ENCODE data around the gene BDH1. TPM values are rescaled to one million over a fixed set of nuclear protein-coding genes. Genes with fewer than 3 reads are reported as not detected.

Gene BDH1
- total RNA-seq, 1 donor from 2014 or later, result 14.1 TPM

DNA sequence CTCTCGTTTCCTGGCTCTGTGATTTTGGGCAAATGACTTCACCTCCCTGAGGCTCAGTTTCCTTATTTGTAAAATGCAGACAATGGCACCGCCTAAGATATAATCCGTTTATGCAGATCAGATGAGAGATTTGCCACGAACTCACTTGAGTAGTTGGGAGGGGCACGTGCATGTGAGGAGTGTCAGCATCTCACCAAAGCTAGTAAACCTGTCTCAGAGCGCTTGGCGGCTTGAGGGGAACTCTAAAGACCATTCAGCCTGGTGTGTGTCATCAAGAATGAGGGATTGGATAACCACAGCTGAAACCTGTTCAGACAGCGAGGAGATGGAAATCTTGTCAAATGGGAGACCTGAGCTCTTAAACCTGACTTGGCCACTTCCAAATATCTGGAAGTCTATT is 48.7 kb downstream of the BDH1 start:
- H3K36me3 ChIP-seq (ENCODE audit: control insufficient read depth, insufficient read depth, low read length), result no peaks in the 10 kb centered on the region
- no peak for DNase-seq (ENCODE audit: low read depth)
- no peaks in the 10 kb centered on the region for H3K27me3 ChIP-seq (ENCODE audit: control insufficient read depth, insufficient read depth, low read length)
- H3K4me3 ChIP-seq (ENCODE audit: low read depth, low read length), result no peak overlapping the region
- TF ChIP-seq, protein P1, sequence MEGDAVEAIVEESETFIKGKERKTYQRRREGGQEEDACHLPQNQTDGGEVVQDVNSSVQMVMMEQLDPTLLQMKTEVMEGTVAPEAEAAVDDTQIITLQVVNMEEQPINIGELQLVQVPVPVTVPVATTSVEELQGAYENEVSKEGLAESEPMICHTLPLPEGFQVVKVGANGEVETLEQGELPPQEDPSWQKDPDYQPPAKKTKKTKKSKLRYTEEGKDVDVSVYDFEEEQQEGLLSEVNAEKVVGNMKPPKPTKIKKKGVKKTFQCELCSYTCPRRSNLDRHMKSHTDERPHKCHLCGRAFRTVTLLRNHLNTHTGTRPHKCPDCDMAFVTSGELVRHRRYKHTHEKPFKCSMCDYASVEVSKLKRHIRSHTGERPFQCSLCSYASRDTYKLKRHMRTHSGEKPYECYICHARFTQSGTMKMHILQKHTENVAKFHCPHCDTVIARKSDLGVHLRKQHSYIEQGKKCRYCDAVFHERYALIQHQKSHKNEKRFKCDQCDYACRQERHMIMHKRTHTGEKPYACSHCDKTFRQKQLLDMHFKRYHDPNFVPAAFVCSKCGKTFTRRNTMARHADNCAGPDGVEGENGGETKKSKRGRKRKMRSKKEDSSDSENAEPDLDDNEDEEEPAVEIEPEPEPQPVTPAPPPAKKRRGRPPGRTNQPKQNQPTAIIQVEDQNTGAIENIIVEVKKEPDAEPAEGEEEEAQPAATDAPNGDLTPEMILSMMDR (IDR thresholded peaks at IDR 0.05; ENCODE audit: insufficient read depth, low read length, poor library complexity, severe bottlenecking), result no peak

DNA sequence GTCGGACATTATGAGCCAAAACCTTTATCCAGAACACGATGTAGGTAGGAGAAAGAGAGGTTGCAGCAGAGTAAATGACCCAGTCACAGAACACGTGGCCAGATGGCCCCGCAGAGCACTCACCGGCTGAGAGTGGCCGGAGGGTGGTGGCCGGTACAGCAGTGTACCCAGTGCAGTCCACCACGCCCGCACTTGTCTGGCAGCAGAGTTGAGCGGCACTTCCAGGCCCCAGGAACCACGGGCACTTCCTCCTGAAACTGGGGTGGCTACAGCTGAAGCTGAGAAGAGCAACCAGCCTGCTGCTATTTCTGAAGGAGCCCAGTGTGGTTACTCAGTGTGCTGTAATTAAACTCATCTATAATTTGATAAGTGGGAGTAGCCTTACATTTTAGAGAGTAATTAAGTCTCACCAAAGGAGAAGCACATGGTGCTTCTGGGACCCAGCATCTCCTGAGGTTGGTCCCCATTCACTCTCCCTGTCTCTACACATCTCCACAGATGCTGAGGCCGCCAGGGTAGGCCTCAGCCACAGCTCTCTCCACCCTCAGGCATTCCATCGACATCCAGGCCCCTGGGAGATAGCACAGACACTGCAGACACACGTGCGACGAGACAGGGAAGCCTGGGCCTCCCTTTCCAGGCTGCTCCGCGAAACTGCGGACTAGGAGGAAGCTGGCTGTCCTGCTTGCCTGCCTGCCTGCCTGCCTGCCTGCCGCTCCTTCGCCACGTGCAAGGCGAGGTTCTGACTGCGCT is 49.8 kb downstream of the BDH1 start:
- DNase-seq (ENCODE audit: low read depth), result no peak
- Histone ChIP-seq H3K27me3 (ENCODE audit: control insufficient read depth, insufficient read depth, low read length) (no peaks in the 10 kb centered on the region), H3K4me3 (ENCODE audit: low read depth, low read length) (no peak overlapping the region), H3K36me3 (ENCODE audit: control insufficient read depth, insufficient read depth, low read length) (no peaks in the 10 kb centered on the region)
- TF ChIP-seq, protein P1 (IDR thresholded peaks at IDR 0.05; ENCODE audit: insufficient read depth, low read length, poor library complexity, severe bottlenecking), result no peak

DNA sequence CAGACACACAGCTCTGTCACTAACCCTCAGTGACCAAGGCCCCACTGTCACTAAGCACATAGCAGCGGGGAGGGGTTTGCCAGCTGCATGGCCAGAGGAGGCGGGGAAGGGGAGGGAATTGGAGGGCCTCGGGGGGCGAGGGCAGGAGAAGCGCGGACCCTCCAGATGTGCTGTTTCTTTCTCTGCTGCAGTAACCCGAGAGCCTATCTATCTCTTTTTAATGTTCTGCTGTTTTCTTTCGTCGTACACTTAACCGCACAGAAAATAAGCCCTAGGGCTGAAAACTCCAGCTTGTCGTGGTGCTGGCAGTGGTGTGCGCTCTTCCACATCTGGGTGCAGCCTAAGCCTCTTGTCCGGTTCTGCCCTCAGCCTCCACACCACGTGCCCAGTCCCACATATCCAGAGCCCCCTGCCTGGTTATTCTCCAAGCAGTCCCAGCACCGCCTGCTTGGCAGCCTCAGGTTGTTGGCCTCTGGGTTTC is 51.1 kb downstream of the BDH1 start:
- no peaks in the 10 kb centered on the region for H3K27me3 ChIP-seq (ENCODE audit: control insufficient read depth, insufficient read depth, low read length)
- H3K36me3 ChIP-seq (ENCODE audit: control insufficient read depth, insufficient read depth, low read length), result no peaks in the 10 kb centered on the region
- no peak overlapping the region for H3K4me3 ChIP-seq (ENCODE audit: low read depth, low read length)
- TF ChIP-seq, protein P1 (IDR thresholded peaks at IDR 0.05; ENCODE audit: insufficient read depth, low read length, poor library complexity, severe bottlenecking), result no peak
- DNase-seq (ENCODE audit: low read depth), result no peak

DNA sequence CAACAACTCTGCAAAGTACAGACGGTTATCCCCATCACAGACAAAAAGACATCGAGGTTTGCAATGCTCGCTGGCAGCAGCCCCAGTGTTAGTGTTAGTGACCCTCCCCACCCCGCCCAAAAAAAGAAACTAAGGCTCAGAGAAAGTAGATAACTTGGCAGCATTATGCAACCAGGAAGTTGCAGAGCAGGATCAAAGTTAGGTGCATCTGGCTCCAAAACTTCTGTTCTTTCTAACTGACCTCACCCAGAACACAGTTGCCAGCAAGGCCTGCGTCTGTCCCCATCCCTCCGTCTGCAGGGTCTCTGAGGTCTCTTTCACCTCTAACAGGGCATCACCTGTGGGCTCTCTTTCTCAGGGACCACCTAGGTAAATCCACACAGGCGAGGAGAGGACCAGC is 51.5 kb downstream of the BDH1 start:
- no peak for DNase-seq (ENCODE audit: low read depth)
- TF ChIP-seq, protein P1 (IDR thresholded peaks at IDR 0.05; ENCODE audit: insufficient read depth, low read length, poor library complexity, severe bottlenecking), result no peak
- Histone ChIP-seq H3K4me3 (ENCODE audit: low read depth, low read length) (no peak overlapping the region), H3K36me3 (ENCODE audit: control insufficient read depth, insufficient read depth, low read length) (no peaks in the 10 kb centered on the region), H3K27me3 (ENCODE audit: control insufficient read depth, insufficient read depth, low read length) (no peaks in the 10 kb centered on the region)

DNA sequence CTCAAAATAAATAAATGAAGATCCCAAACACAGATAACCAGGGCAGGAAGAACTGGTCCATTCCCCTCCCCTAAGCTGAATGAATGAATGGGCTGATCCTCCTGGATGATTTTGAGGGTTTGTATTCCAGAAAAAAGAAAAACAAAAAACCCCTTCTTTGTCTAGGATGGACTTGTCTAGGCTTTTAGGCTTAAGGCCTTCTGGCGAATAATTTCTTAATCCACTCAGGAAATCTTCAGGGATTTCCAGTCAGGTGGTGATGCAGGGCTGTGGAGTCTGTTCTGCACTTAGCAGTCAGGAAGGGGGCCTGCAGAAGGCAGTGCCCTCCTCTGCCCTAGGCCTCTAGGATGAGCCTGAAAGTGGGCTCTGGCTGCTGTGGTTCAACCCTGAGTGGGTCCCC is 52.1 kb downstream of the BDH1 start:
- Histone ChIP-seq H3K4me3 (ENCODE audit: low read depth, low read length) (no peak overlapping the region), H3K27me3 (ENCODE audit: control insufficient read depth, insufficient read depth, low read length) (no peaks in the 10 kb centered on the region), H3K36me3 (ENCODE audit: control insufficient read depth, insufficient read depth, low read length) (no peaks in the 10 kb centered on the region)
- TF ChIP-seq, protein P1 (IDR thresholded peaks at IDR 0.05; ENCODE audit: insufficient read depth, low read length, poor library complexity, severe bottlenecking), result no peak
- DNase-seq (ENCODE audit: low read depth), result no peak

Data from kidney epithelial cell (primary cell).